ENCODE results near the gene GSTA2.
A peak's percentile ranks its signal among the peaks of the same experiment; 100 is the strongest.
"Not testable (repeated sequence)": the region's sequence is repeated elsewhere in the genome, so short reads cannot be mapped to it uniquely, and the experiment has no call there.

The GSTA2 gene

GRCh38 chr6:52763322-52763916, at the start of gene GSTA2:
GSTA2 (minus strand) TSS chr6:52763475; CDS start chr6:52757947, 5,528 bp downstream.
- DNase-seq (ENCODE audit: low read depth) = not testable (repeated sequence)

- DNase-seq (ENCODE audit: low read depth) = not testable (repeated sequence)
Measured at GRCh38 chr6:52809777-52810176, 46.5 kb upstream of the GSTA2 start.

DNA sequence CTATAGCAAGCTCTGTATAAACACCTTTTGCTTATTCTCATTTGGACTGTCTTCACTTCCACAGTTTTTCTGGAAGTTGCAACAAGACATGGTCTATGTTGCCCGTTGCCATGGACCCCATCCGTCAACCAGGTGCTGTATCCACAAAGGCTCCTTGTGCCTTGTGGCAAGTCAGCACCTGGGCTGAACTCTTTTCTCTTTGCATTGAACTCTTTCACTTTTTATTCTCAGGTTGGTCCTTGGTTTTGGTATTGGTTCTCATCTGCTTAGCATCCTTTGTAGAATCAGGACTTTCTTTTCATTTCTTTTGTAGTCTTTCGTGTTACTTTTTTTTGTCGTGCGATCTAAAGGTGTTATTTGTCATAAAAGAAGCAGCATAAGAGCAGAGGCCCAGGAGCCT, 45.4 kb upstream of the GSTA2 start:
- no peak for DNase-seq (ENCODE audit: low read depth)

DNA sequence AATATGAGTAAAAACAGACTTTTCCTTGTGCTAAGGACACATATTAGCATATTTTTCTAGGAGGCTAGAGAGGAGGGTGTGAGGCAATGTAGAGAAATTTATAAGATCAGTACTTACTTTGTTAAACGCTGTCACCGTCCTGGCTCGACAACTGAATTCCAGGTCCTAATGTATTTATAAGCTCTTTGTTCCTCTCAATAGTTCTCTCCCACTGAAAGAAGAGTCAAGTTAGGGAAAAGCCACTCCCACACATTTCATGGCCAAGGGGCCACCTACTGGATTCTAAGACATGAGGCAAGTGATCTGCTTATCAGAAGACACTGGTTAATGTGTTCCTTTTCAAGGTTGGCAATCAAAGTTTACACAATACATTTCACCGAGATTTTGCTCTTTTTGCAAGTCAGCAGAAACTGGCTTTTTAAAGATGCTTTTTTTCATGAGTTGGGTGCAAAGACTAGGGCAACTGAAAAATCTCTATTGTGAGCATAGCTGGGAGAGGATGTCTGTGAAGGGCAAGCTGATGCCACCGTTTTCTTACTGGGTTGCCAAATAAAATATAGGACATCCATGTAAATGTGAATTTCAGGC, 40.5 kb upstream of the GSTA2 start, which contains the start of gene GSTA1:
TSS of gene GSTA1 (minus strand) at position 149 of the 588 bp plus-strand sequence. CDS start 4,549 bp downstream, outside the sequence.
- not testable (repeated sequence) for DNase-seq (ENCODE audit: low read depth)

DNA sequence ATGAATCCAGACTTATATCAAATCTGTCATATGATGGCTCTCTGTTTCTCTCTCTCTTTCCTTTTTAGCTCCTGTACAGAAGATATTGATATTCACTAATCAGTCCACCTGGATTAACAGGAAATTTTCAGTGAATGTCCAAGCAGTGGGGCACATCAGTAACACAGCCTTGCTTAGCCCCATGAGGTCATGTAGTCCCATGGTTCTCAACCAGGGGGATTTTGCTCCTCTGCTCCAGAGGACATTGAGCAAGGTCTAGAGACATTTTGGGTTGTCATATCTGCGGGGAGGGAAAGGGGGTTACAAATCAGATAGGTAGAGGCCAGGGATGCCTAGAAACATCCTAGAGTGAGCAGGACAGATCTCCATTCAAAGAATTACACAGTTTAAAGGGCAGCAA, 39.5 kb upstream of the GSTA2 start:
- no peak for DNase-seq (ENCODE audit: low read depth)

GRCh38 chr6:52801188-52801841, 38.0 kb upstream of the GSTA2 start:
- DNase-seq (ENCODE audit: low read depth) = no peak

- peak; percentile 54 for DNase-seq (ENCODE audit: low read depth)
Measured at GRCh38 chr6:52799272-52799671, 36.0 kb upstream of the GSTA2 start.

GRCh38 chr6:52794366-52794765, 31.1 kb upstream of the GSTA2 start:
- DNase-seq (ENCODE audit: low read depth) = not testable (repeated sequence)

- no peak for DNase-seq (ENCODE audit: low read depth)
Measured at GRCh38 chr6:52790861-52791260, 27.6 kb upstream of the GSTA2 start.

GRCh38 chr6:52789658-52790057, 26.4 kb upstream of the GSTA2 start:
- not testable (repeated sequence) for DNase-seq (ENCODE audit: low read depth)

- DNase-seq (ENCODE audit: low read depth) = no peak
Measured at GRCh38 chr6:52788478-52788877, 25.2 kb upstream of the GSTA2 start.

DNA sequence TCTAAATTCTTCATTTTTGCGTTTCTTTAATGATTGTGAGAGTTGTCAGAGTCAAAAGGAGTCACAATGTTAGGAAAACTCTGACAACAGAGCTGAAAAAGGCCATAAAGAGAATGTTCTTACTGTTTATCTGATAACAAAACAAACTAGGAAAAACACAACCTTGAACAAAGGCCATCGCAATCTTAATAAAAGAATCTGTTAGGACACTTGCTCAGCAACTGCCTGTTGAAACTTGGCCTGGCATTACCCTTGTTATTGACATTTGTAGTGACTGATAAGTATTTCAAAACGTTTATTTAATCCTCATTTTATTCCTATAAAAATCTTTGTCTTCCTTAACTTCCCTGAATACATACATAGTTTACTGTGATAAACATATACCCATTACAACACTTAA, 24.6 kb upstream of the GSTA2 start:
- no peak for DNase-seq (ENCODE audit: low read depth)

DNA sequence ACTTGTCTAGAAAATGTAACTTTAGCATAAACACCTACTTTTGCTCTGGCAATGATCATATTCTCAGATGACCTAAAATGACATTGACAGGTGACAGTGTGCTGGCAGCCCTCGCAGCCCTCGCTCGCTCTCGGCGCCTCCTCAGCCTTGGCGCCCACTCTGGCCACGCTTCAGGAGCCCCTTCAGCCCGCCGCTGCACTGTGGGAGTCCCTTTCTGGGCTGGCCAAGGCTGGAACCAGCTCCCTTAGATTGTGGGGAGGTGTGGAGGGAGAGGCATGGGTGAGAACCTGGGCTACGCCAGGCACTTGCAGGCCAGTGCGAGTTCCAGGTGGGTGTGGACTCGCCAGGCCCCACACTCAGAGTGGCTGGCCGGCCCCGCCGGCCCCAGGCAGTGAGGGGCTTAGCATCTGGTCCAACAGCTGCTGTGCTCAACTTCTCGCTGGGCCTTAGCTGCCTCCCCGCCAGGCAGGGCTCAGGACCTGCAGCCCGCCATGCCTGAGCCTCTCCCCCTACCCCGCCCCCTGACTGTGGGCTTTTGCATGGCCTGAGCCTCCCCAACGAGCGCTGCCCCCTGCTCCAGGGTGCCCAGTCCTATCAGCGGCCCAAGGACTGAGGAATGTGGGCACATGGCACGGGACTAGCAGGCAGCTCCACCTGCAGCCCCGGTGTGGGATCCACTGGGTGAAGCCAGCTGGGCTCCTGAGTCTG, 23.1 kb upstream of the GSTA2 start:
- DNase-seq (ENCODE audit: low read depth) = no peak

- DNase-seq (ENCODE audit: low read depth) = not testable (repeated sequence)
Measured at GRCh38 chr6:52782696-52783274, 19.5 kb upstream of the GSTA2 start.

DNA sequence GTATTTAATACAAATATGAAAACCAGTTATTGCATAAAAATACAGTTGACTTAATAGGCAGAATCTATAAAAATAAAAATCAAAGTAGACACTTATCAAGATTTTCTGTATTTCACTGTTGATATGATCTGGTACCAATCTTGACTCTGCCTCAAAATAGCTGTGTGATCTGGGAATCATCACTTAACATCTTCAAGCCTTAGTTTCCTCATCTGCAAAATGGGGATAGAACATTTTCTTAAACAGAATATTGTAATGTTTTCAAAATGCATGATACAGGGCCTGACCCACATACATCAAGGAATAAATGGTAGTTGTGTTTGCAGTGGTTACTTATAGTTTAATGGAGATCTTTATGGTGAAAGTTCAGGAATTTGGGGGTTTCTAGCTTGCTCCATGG, 18.9 kb upstream of the GSTA2 start:
- not testable (repeated sequence) for DNase-seq (ENCODE audit: low read depth)

DNA sequence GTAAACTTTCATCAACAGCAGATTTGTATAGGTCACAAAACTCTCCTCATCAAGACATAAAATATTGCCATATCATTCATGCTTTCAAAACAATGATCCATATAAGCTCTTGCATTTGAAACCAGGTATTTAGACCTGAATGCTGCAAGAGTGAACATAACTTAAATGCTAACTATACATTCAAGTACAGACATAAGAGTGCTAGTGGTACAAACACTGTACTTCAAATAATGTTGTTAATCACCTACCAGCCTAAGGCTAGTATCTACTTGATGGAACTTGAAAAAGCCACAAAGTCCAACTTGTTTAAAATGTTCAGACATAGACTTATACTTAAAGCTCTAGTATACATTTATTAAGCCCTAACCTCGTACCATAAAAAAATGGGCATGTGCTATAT, 16.0 kb upstream of the GSTA2 start:
- no peak for DNase-seq (ENCODE audit: low read depth)

DNA sequence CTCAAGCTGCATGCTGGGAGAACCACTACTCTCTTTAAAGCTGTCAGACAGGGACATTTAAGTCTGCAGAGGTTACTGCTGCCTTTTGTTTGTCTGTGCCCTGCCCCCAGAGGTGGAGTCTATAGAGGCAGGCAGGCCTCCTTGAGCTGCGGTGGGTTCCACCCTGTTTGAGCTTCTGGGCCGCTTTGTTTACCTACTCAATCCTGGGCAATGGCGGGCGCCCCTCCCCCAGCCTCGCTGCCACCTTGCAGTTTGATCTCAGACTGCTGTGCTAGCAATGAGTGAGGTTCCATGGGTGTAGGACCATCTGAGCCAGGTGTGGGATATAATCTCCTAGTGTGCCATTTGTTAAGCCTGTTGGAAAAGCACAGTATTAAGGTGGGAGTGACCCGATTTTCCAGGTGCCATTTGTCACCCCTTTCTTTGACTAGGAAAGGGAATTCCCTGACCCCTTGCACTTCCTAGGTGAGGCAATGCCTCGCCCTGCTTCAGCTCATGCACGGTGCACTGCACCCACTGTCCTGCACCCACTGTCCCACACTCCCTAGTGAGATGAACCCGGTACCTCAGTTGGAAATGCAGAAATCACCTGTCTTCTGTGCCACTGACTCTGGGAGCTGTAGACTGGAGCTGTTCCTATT, 13.6 kb upstream of the GSTA2 start:
- DNase-seq (ENCODE audit: low read depth) = not testable (repeated sequence)

DNA sequence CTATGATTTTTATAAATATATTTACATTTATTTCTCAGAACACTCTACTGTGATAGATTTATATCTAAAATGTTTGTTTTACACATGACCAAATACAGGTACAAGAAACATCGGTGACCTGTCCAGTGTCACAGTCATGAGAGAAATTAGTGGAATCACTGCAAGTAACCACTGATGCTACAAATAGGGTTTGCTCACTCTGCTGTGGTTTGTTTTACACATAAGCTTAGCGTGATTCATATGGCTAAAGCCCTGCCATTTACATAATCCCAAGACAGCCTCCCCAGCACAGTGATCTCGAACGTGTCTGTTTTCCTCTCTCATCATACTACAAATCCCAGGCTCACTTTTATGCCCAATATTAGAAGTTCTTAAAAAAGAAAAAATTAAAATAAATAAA, 6.1 kb upstream of the GSTA2 start:
- not testable (repeated sequence) for DNase-seq (ENCODE audit: low read depth)

- DNase-seq (ENCODE audit: low read depth) = not testable (repeated sequence)
Measured at GRCh38 chr6:52767658-52768057, 4.4 kb upstream of the GSTA2 start.

- not testable (repeated sequence) for DNase-seq (ENCODE audit: low read depth)
Measured at GRCh38 chr6:52761673-52762491, 1.4 kb downstream of the GSTA2 start.
